Measurements from ENCODE around the gene WDFY2.
A peak's percentile ranks its signal among the peaks of the same experiment; 100 is the strongest.

Gene WDFY2

DNA sequence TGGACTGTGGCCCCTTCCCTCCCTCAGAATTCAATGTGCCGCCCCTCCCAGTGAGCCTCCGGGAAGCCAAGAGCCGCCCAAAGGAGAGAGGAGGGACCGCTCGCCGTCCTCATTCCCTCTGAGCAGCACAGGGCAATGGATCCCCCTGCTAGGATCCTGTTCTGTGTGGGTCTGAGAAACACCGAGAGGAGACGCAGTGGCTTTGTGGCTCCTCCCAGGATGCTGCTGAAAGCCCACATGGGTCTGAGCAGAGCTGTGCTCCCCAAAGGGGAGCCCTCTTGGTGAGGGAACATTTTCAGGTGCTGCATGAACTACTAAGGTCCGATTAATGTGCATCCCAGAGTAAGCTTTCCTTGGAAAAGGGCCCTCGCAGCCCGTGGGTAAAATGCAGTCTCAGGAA lies 189.3 kb downstream of the WDFY2 start:
- no peak for DNase-seq

DNA sequence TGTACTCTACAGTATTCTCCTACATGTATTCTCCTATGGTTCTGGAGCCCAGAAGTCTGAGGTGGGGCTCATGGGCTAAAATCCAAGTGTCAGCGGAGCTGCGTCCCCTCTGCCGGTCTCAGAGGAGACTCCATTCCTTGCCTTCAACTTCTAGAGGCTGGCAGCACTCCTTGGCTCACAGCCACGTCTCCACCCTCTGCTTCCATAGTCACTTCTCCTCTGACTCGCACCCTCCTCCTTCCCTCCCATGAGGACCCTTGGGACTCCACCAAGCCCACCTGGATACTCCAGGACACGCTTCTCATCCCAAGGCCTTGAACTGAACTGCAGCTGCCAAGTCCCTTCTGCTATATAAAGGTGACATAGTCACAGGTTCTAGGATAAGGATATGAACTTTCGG lies 191.9 kb downstream of the WDFY2 start:
- DNase-seq, result no peak

DNA sequence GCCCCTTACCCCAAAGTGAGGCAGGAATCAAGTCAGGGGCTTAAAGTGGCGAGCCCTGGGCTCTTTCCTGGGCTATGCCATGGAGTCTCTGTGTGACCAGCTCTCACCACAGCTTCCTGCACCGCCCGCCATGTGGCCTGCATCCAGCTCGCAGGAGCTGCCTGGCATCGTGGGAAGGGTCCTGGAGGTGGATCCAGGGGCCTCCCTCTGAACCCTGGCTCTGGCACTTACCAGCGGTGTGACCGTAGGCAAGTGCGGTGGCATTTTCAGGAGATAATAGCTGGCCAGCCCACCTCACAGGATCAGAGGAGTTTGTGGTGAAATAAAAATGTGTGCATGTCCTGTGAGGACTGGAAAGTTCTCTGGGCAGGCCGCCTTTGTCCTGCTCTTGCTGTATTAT lies 193.7 kb downstream of the WDFY2 start:
- DNase-seq, result no peak

DNA sequence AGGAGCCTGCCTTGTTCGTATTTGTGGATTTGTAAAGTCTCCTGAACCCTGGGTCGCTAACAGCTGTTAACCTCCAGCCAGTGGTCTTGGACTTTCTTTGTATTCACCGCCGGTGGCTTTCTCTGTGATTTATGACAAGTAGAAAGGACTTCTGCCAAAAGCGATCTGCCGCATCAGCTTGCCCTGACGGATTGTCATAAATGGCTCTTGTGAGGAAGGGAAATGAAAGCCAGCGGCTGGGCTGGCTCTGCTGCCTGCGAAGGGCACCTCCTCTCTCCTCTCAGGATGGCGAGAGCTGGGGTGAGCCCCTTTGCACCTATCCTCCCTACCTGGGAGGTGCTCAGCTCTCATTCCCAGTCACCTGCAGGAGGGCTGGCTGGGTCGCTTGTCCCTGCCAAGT lies 194.1 kb downstream of the WDFY2 start:
- DNase-seq, result no peak

DNA sequence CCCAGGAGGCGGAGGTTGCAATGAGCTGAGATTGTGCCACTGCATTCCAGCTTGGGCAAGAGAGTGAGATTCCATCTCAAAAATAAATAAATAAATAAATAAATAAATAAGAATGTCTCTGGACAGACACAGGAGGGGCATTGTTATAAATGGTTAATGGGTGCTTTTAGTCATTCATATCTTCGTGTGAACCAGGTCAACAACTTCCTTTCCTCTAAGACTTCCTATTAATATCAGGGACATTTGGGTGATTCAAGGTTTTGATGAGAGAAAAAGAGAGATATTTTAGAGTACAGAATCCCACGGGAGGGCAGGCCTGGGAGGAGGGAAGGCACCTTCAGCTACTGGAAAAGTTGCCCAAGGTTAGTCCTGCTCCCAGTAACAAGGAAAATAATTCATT lies 195.8 kb downstream of the WDFY2 start:
- DNase-seq, result no peak

DNA sequence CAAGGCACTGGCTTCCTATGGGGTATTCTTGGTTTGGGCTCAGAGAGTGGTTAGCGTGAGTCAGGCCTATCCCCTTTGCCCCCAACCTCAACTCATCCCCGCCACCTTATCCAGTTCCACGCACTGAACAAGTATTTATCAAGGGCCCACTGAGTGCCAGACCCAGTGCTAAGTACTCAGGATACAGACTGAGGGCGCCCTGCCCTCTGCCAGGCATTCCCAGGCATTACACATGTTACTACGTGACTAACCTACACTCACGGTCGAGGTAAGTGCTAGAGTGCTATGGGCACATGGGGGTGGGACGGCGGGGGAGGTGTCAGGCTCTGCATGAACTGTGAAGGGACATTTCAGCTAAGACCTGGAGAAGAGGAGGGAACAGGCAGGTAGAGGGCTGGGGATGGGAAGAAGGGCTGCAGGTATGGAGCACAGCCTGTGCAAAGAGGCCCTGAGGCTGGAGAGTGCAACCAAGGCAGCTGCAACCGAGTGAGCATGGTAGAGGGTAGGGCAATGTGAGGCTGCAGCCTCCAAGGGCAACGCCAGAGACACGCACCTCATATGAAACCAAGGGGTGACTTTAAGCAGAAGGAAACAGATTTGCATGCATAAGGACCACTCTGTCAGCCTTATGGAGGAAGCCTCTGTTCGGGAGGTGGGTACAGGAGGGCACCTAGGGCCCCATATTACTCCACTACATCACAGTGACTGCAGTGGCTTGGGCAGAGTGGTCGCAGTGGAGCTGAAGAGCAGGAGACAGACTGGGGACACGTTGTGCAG lies 197.2 kb downstream of the WDFY2 start:
- no peak for DNase-seq

DNA sequence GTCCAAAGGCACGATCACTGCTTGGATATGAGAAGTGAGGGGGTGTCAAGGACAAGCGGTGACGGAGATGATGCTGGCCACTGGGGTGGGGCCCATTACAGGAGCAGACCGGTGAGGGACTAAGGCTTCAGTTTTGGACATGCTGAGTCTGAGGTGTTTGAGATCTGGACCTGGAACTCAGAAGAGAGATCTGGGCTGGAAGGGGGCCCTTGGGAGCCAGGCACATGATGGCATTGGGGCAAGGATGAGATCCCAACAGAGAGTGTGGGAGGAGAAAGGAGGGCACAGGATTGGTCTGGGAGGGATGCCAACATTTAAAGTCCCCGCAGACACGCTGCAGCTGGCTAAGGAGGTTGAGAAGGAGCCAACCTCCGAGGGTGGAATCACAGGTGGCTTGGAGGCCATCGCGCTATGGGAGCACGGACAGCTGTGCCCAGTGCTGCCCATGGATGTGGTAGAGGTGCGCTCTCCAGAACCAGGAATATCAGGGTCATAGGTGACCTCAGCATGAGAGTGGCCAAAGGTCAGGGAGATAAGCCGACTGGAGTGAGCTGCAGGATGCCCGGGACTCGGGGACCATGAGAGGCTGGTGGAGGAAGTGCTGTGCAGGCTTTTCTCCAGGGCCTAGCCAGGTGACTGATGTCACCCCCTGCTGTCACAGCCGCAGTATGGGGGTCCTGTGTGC lies 197.9 kb downstream of the WDFY2 start:
- DNase-seq, result no peak

DNA sequence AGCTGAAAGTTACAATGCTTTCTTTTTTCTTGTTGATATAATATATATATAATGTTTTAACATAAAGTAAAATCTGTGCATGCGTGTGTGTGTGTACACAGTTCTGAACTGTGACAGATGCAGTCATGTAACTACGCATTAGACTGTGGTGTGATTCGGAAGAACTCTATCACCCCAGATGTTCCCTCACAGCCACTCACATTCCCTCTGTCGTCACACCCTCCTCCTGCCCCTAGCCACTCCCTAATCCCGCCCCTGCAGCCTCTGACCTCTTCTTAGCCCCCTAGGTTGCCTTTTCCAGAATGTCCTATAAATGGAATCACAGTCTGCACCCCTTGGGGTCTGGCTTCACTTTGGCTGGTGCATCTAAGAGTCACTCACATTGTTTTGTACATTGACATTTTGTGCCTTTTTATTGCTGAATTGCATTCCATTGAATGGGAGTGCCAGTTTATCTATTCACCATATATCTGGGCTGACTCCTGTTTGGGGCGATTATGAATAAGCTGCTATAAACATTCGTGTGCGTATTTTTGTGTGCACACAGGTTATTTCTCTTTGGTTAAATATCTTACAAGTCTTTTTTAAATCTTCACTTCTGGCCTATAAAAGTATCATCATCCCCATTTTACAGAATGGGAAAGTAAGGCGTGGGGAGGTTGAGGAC lies 199.3 kb downstream of the WDFY2 start:
- no peak for DNase-seq

DNA sequence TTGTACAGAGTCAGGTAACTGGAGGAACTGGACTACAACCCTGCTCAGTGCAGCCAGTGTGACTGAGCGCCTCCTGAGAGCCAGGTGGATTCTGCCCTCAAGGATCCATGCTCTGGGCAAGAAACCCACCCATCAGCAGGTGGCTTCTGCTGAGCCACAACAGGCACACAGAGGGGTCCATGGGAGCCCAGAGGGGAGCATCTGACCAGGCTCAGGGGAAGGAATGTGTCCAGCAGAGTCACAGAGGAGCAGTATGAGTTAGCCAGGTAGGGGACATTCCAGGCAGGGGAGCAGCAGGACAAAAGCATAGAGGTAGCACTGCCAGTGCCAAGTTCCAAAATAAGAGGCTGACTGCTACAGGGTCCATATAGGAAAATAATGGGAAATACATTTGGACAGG lies 199.8 kb downstream of the WDFY2 start:
- DNase-seq, result no peak

DNA sequence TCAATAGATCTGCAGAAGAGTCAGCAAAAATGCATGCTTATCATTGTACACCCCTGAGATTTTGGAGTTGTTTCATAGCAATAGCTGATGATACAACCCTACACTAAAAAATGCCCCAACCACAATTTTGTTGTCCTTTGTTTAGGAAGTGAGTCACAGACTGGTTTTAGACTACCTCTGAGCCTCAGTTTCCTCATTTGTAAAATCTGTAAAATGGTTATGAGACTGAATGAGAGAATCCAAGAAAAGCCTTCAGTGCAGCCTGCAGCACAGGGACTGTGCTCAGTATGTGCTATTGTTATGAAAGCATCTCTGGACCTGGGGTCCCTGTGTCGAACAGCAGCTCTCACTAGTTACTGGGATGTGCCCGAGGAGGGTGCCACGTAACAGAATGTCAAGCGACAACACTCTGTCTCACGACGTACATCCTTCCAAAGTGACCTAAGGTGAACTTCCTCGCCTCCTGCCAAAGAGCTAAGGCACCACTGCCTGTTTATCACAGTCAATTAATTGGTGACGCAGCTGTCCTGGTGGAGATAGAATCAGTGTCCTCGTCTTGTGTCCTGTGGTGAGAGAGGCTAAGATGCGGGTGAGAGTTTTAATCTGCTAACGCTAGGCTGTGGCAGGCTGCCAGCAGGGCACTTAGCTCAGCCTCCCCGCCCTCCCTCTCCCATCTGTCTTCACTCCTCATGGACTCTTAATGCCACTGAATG lies 201.6 kb downstream of the WDFY2 start:
- no peak for DNase-seq

DNA sequence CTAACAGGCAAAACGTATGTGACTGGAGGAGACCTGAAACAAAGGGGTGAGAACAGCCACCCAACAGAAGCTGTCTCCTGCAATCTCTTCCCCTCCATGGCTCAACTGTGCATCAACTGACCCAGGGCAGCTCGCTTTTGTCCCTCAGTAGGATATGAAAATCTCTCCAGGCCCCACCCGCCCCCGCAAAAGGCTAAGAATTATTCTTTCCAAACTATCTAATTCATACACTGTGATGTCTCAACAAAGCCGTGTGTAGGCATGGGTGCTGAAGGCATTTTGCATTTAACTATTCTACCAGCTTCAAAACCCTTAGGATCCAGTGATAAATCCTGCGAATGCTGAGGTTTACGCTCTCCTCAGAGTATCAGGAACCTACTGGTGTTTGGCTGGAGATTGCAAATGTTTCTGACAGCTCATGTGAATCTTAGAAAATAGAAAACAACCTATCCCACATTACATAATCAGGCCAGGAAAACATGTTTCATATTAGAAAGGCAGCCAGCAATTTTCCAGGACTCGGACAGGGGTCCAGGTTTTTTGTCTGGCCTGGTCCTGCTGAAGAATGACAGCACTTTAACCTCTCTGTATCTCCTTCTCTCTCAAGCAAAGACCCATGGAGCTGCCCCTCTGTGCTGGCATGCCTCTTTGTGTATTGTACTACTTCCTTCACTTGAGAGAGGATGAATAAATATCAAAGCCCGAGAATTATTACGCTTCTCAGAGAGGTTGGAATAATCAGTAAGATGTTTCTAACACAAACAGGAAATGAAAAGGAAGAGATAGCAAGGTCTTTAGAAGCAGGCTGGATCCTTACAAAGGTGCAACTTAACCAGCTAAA lies 202.4 kb downstream of the WDFY2 start:
- DNase-seq, result no peak

DNA sequence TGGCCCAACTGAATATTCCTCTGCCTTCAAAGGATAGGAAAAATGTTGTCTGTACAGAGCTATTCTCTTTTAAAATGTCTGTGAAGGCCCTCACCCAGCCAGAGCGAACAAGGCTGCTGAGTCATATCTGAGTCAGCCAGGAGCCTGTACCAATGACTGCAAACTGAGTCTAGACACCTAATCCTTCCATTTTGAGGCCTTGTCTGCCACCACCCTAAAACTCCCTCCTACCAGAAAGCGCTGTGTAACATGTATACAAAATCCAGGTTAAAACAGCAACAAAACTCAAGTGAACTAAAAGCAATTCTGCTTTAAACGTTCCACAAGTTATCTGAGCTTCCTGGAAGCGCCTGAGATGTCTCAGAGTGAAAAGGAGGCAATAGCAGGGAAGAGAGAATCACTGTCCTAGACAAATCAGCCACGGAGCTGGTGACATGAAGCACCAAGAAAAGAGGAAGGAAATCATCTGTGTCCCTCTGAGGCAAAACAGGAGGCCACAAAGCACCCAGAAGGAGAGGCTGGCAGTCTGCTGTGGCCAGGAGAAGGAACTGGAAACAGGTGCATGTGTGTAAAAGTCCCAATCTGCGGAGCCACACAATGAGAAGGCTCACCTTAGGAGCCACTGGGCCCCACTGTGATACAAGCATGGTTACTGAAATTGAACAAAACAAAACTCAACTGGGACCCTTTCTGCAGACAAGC lies 209.5 kb downstream of the WDFY2 start:
- DNase-seq, result peak; percentile 80

DNA sequence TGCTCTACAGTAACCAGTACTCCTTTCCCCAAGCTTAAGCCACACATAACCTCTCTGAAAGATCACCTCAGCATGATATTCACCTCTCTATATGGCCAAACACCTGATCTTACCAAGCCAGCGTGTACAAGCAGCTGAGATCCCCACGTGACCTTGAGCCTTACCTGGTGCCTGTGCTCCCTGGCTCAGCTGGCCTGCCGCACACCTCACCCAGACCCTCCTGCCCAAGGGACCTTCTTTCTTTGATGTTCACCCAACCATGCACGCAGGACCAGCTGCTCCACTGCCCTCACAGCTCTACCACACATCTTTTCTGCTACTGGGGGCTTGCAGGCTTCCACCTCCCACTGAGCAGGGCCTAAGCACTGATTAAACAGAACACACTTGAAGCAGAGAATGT lies 210.7 kb downstream of the WDFY2 start:
- no peak for DNase-seq

DNA sequence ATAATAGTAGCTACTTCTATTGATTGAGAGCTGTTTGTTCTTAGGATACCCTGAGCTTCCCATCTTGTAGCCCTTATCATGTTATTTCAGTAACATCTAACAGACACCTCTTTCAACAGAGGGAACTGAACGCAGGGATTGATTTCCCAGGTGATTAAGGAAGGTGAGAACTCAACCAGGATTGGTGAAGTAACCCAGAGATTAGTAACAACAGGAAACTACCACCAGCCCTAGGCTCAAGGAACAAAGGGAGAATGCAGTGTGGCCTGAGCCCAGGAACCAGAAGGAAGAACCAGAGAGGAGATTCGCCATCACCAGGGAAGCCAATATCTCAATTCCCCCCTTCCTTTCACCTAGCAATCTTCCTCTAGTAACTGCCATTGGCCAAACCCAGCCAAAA lies 211.2 kb downstream of the WDFY2 start:
- no peak for DNase-seq

DNA sequence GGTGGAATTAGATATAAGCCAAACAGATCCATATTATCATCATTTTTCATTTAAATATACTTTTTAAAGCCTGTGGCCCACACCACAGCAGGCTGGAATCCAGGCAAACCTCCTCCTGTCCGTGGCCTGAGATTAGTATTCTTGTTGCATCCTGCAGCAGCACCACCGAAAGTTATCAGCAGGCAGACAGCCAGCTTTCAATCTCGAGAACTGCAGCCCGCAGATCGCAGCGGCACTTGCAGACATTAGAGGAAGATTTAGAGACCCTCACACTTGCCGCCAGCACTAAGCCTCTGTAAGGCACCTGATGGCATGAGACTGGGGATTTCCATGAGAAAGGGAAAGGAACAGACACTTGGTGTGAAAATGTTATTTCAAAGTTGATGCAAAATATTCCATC lies 212.3 kb downstream of the WDFY2 start:
- DNase-seq, result no peak

DNA sequence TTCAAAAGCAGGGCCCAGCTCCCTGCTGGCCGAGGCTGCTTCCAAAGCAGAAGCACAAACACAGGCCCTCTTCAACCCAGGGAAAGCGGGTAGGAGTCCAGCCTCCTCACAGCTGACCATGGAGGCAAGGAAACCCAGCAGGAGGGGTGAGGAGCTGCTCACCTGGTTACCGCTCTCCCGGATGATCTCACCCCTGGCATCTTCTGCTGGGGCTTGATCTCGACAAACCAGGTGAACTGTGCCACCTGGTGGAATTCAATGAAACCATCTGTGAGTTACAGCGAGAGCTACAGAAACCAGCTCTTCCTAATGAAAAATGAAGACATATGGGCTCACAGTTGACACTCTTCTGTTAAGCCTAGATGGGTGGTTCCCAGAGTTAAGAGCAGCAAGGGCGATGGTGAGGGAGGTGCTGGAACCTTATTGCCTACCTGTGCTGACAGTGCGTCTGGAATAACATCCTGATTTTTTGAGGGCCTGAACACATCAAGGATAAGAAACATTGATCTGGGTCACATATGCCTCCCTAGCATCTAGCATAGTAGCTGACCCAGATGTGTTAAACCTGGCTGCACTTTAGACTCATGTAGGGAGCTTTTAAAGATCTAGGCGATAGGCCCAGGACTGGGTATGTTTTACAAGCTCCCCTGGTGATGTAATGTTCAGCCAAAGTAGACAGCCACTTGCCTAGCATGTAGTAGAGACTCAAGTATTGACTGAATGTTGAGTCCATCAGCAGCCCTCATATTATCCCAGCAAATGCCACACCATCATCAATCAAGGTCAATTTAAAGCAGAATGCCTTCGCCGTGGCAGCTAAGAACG lies 213.6 kb downstream of the WDFY2 start:
- peak; percentile 81 for DNase-seq

DNA sequence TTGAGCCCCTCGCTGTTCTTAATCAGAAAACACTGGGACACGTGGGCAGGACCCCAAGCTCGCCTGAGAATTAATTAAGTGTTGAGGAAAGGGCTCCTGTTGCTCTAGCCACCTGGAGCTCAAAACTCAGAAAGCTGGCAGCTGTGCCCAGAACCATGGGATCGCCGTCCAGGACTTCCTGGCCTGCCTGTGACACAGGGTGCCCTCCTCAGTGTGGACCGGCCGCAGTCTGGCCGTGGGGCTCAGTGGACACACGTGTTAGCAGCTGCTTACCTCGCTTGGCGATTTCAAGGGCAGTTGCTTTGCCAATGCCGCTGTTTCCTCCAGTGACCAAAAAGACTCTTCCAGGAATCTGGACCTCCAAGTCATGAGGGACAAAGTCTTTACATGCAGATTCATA lies 215.0 kb downstream of the WDFY2 start:
- DNase-seq, result no peak

DNA sequence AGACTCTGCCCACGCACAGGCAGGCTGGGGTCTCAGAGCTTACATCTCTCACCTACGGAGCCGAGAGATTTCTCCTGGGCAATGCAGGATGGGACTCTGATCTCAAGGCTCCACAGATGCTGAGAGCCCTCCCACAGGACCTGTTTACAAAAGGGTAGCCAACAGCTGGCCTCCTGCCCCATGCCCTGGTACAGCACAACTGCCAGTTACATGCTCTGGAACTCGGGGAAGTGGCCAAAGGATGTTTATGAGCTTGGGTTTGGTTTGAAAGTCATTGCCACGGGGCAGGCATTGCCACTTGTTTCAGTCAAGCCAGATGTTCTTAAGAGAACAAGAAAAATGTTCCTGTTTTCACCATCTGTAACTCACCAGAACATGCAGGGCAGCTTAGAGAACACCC lies 216.2 kb downstream of the WDFY2 start:
- DNase-seq, result no peak

DNA sequence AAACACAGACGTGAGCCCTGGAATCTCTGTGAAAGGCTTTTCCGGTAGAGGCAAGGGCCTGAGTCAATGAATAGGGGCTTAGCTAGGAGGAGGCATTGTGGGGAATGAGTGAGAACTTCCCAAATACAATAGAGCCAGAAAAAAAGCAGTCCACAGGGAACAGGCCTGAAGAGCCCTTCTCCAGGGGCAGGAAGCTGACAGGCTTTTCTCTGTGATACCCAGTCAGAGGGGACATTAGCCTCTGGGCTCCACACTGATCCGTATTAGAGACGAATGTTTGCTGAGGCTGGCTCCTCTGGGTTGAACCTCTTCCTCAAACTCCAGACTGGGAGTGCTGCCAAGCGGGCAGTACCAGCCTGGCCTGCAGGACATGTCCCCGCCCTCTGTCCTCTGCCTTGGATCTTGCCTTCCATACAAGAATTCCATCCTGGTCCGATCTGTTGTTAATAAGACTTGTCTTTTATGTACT lies 217.4 kb downstream of the WDFY2 start:
- no peak for DNase-seq

DNA sequence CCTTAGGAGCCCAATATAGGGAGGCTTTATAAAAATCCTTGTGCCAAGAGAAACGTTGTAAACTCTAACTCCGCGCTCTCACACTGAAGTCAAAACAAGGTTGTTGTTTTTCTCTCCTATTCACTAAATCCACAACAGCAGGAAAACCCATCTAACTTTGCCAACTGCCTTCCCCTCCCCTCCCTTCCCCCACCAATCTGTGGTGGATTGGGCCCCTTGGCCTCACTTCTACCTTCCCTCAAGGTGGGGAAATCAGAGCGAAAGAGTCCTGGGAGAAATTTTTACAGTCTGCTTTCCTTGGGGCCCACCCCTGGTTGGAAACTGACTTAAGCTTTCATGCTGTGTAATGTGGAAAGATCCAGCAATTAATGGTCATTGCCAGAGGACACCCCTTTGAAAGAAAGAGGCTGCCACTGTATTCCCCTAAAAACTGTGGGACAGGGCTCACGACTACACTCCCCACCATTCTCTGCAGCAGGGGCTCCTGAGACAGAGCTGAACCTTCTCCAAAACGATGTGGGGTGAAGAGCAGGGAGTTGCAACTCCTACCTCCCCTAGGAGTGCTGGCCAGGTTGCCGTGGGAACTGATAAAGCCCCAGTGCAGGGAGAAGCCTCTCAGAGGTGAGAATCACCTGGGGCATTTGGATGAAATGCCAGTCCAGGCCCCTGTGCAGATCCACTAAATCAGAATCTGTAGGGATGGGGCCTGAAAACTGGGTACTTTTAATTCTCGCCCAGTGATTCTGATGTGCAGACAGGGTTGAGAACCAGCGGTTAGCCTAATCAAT lies 218.6 kb downstream of the WDFY2 start:
- no peak for DNase-seq

Data from activated effector memory CD4-positive, alpha-beta T cell treated with anti-CD3 and anti-CD28 coated beads, Interleukin-2, amount 50 U/mL, for 16 hours (primary cell).